ENCODE measurements around the gene CHD9.

DNA sequence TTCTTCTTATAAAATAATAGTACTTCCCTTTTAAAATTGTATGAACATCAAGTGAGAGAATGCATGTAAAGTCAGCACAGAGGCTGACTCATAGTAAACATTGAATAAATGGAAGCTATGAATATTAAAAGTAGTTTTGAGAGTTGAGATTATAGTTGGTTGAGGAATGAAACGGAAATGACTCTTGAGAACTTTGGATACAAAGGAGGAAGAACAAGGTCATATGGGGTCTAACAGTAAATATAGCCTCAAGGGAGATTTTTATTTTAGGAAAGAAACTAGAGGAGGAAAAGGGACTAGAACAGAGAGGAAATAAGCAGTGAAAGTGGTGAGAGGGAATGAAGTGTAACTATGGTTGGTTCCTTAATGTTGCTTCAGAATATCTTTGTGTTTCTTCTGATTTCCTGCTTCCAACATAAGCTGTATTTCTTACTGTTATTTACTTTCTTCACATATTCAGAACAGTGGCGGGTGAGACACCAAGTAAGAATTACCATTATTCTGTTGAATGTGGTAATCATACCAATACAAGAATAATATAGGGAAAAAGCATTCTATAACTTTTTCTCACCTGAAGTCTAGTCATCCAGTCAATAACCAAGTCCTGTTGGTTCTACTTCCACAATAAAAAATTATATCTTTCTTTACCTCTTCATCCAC, 165.1 kb downstream of the CHD9 start:
- TF ChIP-seq, protein P1, sequence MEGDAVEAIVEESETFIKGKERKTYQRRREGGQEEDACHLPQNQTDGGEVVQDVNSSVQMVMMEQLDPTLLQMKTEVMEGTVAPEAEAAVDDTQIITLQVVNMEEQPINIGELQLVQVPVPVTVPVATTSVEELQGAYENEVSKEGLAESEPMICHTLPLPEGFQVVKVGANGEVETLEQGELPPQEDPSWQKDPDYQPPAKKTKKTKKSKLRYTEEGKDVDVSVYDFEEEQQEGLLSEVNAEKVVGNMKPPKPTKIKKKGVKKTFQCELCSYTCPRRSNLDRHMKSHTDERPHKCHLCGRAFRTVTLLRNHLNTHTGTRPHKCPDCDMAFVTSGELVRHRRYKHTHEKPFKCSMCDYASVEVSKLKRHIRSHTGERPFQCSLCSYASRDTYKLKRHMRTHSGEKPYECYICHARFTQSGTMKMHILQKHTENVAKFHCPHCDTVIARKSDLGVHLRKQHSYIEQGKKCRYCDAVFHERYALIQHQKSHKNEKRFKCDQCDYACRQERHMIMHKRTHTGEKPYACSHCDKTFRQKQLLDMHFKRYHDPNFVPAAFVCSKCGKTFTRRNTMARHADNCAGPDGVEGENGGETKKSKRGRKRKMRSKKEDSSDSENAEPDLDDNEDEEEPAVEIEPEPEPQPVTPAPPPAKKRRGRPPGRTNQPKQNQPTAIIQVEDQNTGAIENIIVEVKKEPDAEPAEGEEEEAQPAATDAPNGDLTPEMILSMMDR (IDR thresholded peaks at IDR 0.05; ENCODE audit: low read length), result no peak
- TF ChIP-seq EZH2 (optimal IDR thresholded peaks at IDR 0.05; ENCODE audit: low read depth, low read length) (no peak), EZH2phosphoT487 (IDR thresholded peaks at IDR 0.05; ENCODE audit: low read length) (no peak)

All from MM.1S (cell line).